ENCODE results near the gene PHKG1. TPM values are rescaled to one million over a fixed set of nuclear protein-coding genes. Genes with fewer than 3 reads are reported as not detected.

The PHKG1 gene
- total RNA-seq, 1 experiment from 2014 or later = 1.1 TPM

DNA sequence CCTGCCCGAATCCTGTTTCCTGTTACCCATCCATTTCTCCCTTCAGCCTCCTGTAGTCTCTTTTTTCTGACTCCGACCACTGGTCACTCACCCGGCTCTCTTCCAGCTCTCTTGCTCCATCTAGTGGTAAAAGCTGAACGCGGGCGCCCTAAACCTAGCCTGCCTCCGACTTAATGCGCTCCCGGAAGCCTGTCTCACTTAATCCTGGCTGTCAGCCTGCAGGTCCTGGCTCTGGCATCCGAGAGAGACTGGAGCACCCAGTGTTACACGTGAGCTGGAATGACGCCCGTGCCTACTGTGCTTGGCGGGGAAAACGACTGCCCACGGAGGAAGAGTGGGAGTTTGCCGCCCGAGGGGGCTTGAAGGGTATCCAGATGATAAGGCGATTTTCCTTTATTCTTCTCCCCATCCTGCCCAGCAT is 18.4 kb downstream of the PHKG1 start:
- no peaks in the 10 kb centered on the region for H3K27me3 ChIP-seq (ENCODE audit: insufficient read depth, low read length)
- H4K20me1 ChIP-seq (ENCODE audit: insufficient read depth) = no peaks in the 10 kb centered on the region
- H2AFZ ChIP-seq (ENCODE audit: low read depth, low read length, poor library complexity, severe bottlenecking) = no peak overlapping the region
- ATAC-seq (peak; percentile 93), DNase-seq (ENCODE audit: low read depth, low spot score) (no peak)
- H3K36me3 ChIP-seq (ENCODE audit: control insufficient read depth in 1 of 2, insufficient read depth in 2 of 2, low read length in 2 of 2) = peaks cover 10 to 27% of the 10 kb centered on the region in 2 experiments
- no peak overlapping the region for H3K4me3 ChIP-seq (replicated peaks in 1 of 2; ENCODE audit: low read depth in 1 of 2, low read length in 2 of 2)
- no peaks in the 10 kb centered on the region for H3K9me3 ChIP-seq (ENCODE audit: control insufficient read depth in 1 of 2, insufficient read depth in 1 of 2, low read depth in 1 of 2, low read length in 2 of 2)
- no peak for TF ChIP-seq SP1 (IDR thresholded peaks at IDR 0.05; ENCODE audit: low read depth)
- TF ChIP-seq RAD21 (IDR thresholded peaks at IDR 0.05; ENCODE audit: low read depth) = peak; percentile 92
- no peak for TF ChIP-seq CBX3 (IDR thresholded peaks at IDR 0.05; ENCODE audit: low read depth)
- TF ChIP-seq, protein P1, sequence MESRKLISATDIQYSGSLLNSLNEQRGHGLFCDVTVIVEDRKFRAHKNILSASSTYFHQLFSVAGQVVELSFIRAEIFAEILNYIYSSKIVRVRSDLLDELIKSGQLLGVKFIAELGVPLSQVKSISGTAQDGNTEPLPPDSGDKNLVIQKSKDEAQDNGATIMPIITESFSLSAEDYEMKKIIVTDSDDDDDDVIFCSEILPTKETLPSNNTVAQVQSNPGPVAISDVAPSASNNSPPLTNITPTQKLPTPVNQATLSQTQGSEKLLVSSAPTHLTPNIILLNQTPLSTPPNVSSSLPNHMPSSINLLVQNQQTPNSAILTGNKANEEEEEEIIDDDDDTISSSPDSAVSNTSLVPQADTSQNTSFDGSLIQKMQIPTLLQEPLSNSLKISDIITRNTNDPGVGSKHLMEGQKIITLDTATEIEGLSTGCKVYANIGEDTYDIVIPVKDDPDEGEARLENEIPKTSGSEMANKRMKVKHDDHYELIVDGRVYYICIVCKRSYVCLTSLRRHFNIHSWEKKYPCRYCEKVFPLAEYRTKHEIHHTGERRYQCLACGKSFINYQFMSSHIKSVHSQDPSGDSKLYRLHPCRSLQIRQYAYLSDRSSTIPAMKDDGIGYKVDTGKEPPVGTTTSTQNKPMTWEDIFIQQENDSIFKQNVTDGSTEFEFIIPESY (IDR thresholded peaks at IDR 0.05; ENCODE audit: extremely low read depth, insufficient replicate concordance, low read length) = no peak
- no peak for TF ChIP-seq SIN3A (IDR thresholded peaks at IDR 0.05; ENCODE audit: low read depth)
- TF ChIP-seq, protein P2, sequence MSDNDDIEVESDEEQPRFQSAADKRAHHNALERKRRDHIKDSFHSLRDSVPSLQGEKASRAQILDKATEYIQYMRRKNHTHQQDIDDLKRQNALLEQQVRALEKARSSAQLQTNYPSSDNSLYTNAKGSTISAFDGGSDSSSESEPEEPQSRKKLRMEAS (IDR thresholded peaks at IDR 0.05) = no peak
- TF ChIP-seq JUND (IDR thresholded peaks at IDR 0.05) = no peak
- TF ChIP-seq POLR2A (IDR thresholded peaks at IDR 0.05; ENCODE audit: borderline replicate concordance, extremely low read depth, insufficient read depth, insufficient read length) = no peak
- TF ChIP-seq, protein P3, sequence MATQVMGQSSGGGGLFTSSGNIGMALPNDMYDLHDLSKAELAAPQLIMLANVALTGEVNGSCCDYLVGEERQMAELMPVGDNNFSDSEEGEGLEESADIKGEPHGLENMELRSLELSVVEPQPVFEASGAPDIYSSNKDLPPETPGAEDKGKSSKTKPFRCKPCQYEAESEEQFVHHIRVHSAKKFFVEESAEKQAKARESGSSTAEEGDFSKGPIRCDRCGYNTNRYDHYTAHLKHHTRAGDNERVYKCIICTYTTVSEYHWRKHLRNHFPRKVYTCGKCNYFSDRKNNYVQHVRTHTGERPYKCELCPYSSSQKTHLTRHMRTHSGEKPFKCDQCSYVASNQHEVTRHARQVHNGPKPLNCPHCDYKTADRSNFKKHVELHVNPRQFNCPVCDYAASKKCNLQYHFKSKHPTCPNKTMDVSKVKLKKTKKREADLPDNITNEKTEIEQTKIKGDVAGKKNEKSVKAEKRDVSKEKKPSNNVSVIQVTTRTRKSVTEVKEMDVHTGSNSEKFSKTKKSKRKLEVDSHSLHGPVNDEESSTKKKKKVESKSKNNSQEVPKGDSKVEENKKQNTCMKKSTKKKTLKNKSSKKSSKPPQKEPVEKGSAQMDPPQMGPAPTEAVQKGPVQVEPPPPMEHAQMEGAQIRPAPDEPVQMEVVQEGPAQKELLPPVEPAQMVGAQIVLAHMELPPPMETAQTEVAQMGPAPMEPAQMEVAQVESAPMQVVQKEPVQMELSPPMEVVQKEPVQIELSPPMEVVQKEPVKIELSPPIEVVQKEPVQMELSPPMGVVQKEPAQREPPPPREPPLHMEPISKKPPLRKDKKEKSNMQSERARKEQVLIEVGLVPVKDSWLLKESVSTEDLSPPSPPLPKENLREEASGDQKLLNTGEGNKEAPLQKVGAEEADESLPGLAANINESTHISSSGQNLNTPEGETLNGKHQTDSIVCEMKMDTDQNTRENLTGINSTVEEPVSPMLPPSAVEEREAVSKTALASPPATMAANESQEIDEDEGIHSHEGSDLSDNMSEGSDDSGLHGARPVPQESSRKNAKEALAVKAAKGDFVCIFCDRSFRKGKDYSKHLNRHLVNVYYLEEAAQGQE (IDR thresholded peaks at IDR 0.05; ENCODE audit: low read depth) = no peak
- TF ChIP-seq, protein P4, sequence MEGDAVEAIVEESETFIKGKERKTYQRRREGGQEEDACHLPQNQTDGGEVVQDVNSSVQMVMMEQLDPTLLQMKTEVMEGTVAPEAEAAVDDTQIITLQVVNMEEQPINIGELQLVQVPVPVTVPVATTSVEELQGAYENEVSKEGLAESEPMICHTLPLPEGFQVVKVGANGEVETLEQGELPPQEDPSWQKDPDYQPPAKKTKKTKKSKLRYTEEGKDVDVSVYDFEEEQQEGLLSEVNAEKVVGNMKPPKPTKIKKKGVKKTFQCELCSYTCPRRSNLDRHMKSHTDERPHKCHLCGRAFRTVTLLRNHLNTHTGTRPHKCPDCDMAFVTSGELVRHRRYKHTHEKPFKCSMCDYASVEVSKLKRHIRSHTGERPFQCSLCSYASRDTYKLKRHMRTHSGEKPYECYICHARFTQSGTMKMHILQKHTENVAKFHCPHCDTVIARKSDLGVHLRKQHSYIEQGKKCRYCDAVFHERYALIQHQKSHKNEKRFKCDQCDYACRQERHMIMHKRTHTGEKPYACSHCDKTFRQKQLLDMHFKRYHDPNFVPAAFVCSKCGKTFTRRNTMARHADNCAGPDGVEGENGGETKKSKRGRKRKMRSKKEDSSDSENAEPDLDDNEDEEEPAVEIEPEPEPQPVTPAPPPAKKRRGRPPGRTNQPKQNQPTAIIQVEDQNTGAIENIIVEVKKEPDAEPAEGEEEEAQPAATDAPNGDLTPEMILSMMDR (IDR thresholded peaks at IDR 0.05 in 2 of 3, conservative IDR thresholded peaks at IDR 0.05 in 1 of 3; ENCODE audit: borderline replicate concordance in 1 of 3, insufficient read depth in 1 of 3, low read depth in 2 of 3, low read length in 2 of 3) = peak; percentile 85 to 96 (median 88)
- TF ChIP-seq ELF1 (IDR thresholded peaks at IDR 0.05; ENCODE audit: borderline replicate concordance, low read depth) = no peak
- no peak for TF ChIP-seq YY1 (IDR thresholded peaks at IDR 0.05; ENCODE audit: extremely low read depth, insufficient replicate concordance, low read depth, low read length)
- TF ChIP-seq EZH2phosphoT487 (IDR thresholded peaks at IDR 0.05; ENCODE audit: borderline replicate concordance) = no peak
- TF ChIP-seq, protein P5, sequence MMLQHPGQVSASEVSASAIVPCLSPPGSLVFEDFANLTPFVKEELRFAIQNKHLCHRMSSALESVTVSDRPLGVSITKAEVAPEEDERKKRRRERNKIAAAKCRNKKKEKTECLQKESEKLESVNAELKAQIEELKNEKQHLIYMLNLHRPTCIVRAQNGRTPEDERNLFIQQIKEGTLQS (IDR thresholded peaks at IDR 0.05) = no peak
- no peak for TF ChIP-seq TCF7L2 (IDR thresholded peaks at IDR 0.05; ENCODE audit: borderline replicate concordance, extremely low read depth, insufficient read depth, insufficient read length)
- RAD21 ChIA-PET (ENCODE audit: low non-redundant PET in 1 of 2, low total read pairs in 2 of 2, uncharacterized antibody in 2 of 2, unreplicated experiment in 2 of 2) = interaction anchor here (0.6 to 1.1 kb wide), 2 partner anchors 10 to 433 kb away, joined by 3 to 4 read pairs; no protein-coding TSS in a partner anchor
- no peaks in the 10 kb centered on the region; the same call in 1 of the 2 replicates for H3K79me2 ChIP-seq (ENCODE audit: insufficient read depth, low read length)
- no TSS peak for BruUV-seq (replicated peaks)
- POLR2A ChIA-PET = interaction anchor here (1.0 kb wide), 1 partner anchor 23 kb away, joined by 3 read pairs; the partner anchor contains the start of genes CCT6A and PSPH
- H3K4me2 ChIP-seq (ENCODE audit: low read length) = no peak overlapping the region
- no peaks in the 10 kb centered on the region for H3K4me1 ChIP-seq (ENCODE audit: control insufficient read depth in 1 of 2, insufficient read depth in 2 of 2, low read length in 2 of 2)
- no peak overlapping the region for H3K9ac ChIP-seq (ENCODE audit: low read length)
- no peaks in the 10 kb centered on the region for H3K9me2 ChIP-seq (ENCODE audit: insufficient read depth)
- peak overlapping the region; percentile 42 for H3K27ac ChIP-seq (ENCODE audit: low read depth, low read length)
- intact Hi-C loops (cut with micrococcal nuclease) = loop anchor here (1.0 to 5.0 kb wide), 3 partner anchors 42 to 433 kb away; no protein-coding TSS in a partner anchor
- CTCF ChIA-PET = interaction anchor here (0.7 to 3.2 kb wide), 11 partner anchors 9 to 433 kb away, joined by 3 to 20 read pairs (median 4); partner anchors contain the start of genes CCT6A and PSPH

Measured in HCT116 (cell line).